ENCODE results near the gene ARHGEF4.
A peak's percentile ranks its signal among the peaks of the same experiment; 100 is the strongest.
"Not testable (repeated sequence)": the region's sequence is repeated elsewhere in the genome, so short reads cannot be mapped to it uniquely, and the experiment has no call there.

Gene ARHGEF4

GRCh38 chr2:130892793-130893785 is 56.4 kb downstream of the ARHGEF4 start:
- no peak for DNase-seq

- DNase-seq: no peak
These were observed 57.7 kb downstream of the ARHGEF4 start for GRCh38 chr2:130894326-130894942.

- DNase-seq: no peak
These were observed 60.1 kb downstream of the ARHGEF4 start for GRCh38 chr2:130896813-130897212.

- no peak for DNase-seq
These were observed 61.8 kb downstream of the ARHGEF4 start for GRCh38 chr2:130898553-130898952.

GRCh38 chr2:130899306-130899705 is 62.6 kb downstream of the ARHGEF4 start:
- no peak for DNase-seq

- DNase-seq: no peak
These were observed 64.3 kb downstream of the ARHGEF4 start for GRCh38 chr2:130901061-130901460.

GRCh38 chr2:130901626-130902025 is 64.9 kb downstream of the ARHGEF4 start:
- not testable (repeated sequence) for DNase-seq

GRCh38 chr2:130908832-130909231 is 72.1 kb downstream of the ARHGEF4 start:
- no peak for DNase-seq

GRCh38 chr2:130910931-130911330 is 74.2 kb downstream of the ARHGEF4 start:
- no peak for DNase-seq

- no peak for DNase-seq
These were observed 74.8 kb downstream of the ARHGEF4 start for GRCh38 chr2:130911482-130911881.

- no peak for DNase-seq
These were observed 75.3 kb downstream of the ARHGEF4 start for GRCh38 chr2:130911996-130912395.

GRCh38 chr2:130912471-130912870 is 75.8 kb downstream of the ARHGEF4 start:
- no peak for DNase-seq

GRCh38 chr2:130913891-130914290 is 77.2 kb downstream of the ARHGEF4 start:
- no peak for DNase-seq

GRCh38 chr2:130915149-130915548 is 78.4 kb downstream of the ARHGEF4 start:
- no peak for DNase-seq

- no peak for DNase-seq
These were observed 79.1 kb downstream of the ARHGEF4 start for GRCh38 chr2:130915595-130916437.

- DNase-seq: no peak
These were observed 79.7 kb downstream of the ARHGEF4 start for GRCh38 chr2:130916438-130916705.

GRCh38 chr2:130917006-130917688 is 80.4 kb downstream of the ARHGEF4 start:
- no peak for DNase-seq

- no peak for DNase-seq
These were observed 81.7 kb downstream of the ARHGEF4 start for GRCh38 chr2:130918393-130918792.

GRCh38 chr2:130920415-130921163 is 83.9 kb downstream of the ARHGEF4 start:
- peak in 3 of 5 donors; percentile 13 to 41 (median 15) for DNase-seq

GRCh38 chr2:130921164-130921476 is 84.4 kb downstream of the ARHGEF4 start:
- no peak for DNase-seq

GRCh38 chr2:130922417-130922816 is 85.7 kb downstream of the ARHGEF4 start:
- no peak for DNase-seq

- DNase-seq: no peak
These were observed 91.7 kb downstream of the ARHGEF4 start for GRCh38 chr2:130928385-130928784.

Measured in T-helper 1 cell (primary cell).